CD4-positive, alpha-beta T cell (primary cell): ENCODE data around the gene NHSL2. TPM values are rescaled to one million over a fixed set of nuclear protein-coding genes. Genes with fewer than 3 reads are reported as not detected.

ENCODE experiments used
- ATAC-seq: fragments of 200-7000 bp; cut with Tn5 transposase; one replicate; pipeline ENCODE4 v1.10.0; 2022; ENCODE audit warnings: mild to moderate bottlenecking; ENCODE audit not compliant: poor library complexity
- CTCF ChIA-PET: fragments of 350-600 bp; sonication (Branson Sonifier 250); formaldehyde crosslinking; loops from one replicate; lab custom pipeline; 2021; ENCODE audit warnings: antibody characterized with exemption, inconsistent platforms; lab: Charles Lee
- POLR2A ChIA-PET: fragments of 350-600 bp; sonication (Branson Sonifier 250); formaldehyde crosslinking; loops from one replicate; lab custom pipeline; 2021; ENCODE audit warnings: antibody characterized with exemption, inconsistent platforms; lab: Charles Lee
- DNase-seq, 14 experiments: peaks; one replicate each; pipeline ENCODE4 v3.0.0-alpha.2; 2013 to 2020; ENCODE audit warnings: mixed read lengths in 2 of 14
- H3K27ac ChIP-seq, 2 donors: one replicate each; pipeline versions ENCODE4 v1.5.1 to v1.7.0; 2013; ENCODE audit warnings: low read length in 2 of 2, low read depth in 1 of 2, mild to moderate bottlenecking in 1 of 2
- H3K27me3 ChIP-seq, 2 experiments: 1 replicate in 1 of 2; 2 replicates in 1 of 2; pipeline versions ENCODE4 v1.6.1 to v1.7.0; 2013; ENCODE audit warnings: low read length in 2 of 2, control low read depth in 1 of 2, mild to moderate bottlenecking in 1 of 2, moderate library complexity in 1 of 2; ENCODE audit not compliant: insufficient read depth in 2 of 2, control insufficient read depth in 1 of 2
- H3K36me3 ChIP-seq: one replicate; pipeline ENCODE4 v1.6.1; 2013; ENCODE audit warnings: low read length, control low read depth; ENCODE audit not compliant: insufficient read depth
- H3K4me1 ChIP-seq: one replicate; pipeline ENCODE4 v1.6.1; 2013; ENCODE audit warnings: low read length, control low read depth; ENCODE audit not compliant: insufficient read depth
- H3K4me3 ChIP-seq: one replicate; pipeline ENCODE4 v1.5.1; 2013; ENCODE audit warnings: mild to moderate bottlenecking, low read length, moderate library complexity
- H3K9me3 ChIP-seq, 2 experiments: 1 replicate in 1 of 2; 2 replicates in 1 of 2; pipeline versions ENCODE4 v1.6.1 to v1.7.0; 2013; ENCODE audit warnings: low read length in 2 of 2, mild to moderate bottlenecking in 2 of 2, control low read depth in 1 of 2, moderate library complexity in 1 of 2; ENCODE audit not compliant: control insufficient read depth in 1 of 2, insufficient read depth in 1 of 2
- H3K27ac Mint-ChIP-seq: one replicate; pipeline ENCODE4 v1.8.0; 2020; ENCODE audit warnings: mixed read lengths
- H3K27me3 Mint-ChIP-seq: one replicate; pipeline ENCODE4 v1.8.0; 2021; ENCODE audit warnings: mixed read lengths
- H3K36me3 Mint-ChIP-seq: one replicate; pipeline ENCODE4 v1.8.0; 2021; ENCODE audit warnings: low read depth, mixed read lengths
- H3K4me1 Mint-ChIP-seq: one replicate; pipeline ENCODE4 v1.8.0; 2021; ENCODE audit warnings: low read depth, mixed read lengths
- H3K4me3 Mint-ChIP-seq: one replicate; pipeline ENCODE4 v1.8.0; 2020; ENCODE audit warnings: mild to moderate bottlenecking, mixed read lengths
- H3K9me3 Mint-ChIP-seq: one replicate; pipeline ENCODE4 v1.8.0; 2020; ENCODE audit warnings: mixed read lengths
- CTCF ChIP-seq: fragments of 200-600 bp; IDR thresholded peaks from one replicate; pipeline ENCODE4 v1.8.0; 2022; ENCODE audit warnings: antibody characterized with exemption, mild to moderate bottlenecking
- intact Hi-C, 2 experiments: fragments of 100-400 bp; cut with DNase I in 1 of 2; cut with micrococcal nuclease in 1 of 2; formaldehyde crosslinking; loops; one replicate each; pipeline versions ENCODE4 v1.15.1 to v1.9.0; 2023 to 2025; cut with DNase I, micrococcal nuclease
- total RNA-seq, 174 experiments: library from RNA in 2 of 174; stranded (reverse) in 2 of 174; gene quantifications; one replicate each; pipeline ENCODE4 v1.2.3 and lab custom pipeline; 2021 to 2026

NHSL2 gene
- total RNA-seq, 2 experiments from 2014 or later, result 1.3 to 1.5 TPM

GRCh38 chrX:72031634-72032033, 121.0 kb downstream of the NHSL2 start:
- ChIA-PET CTCF (interaction anchor here (1.7 kb wide), 1 partner anchor 10 kb away, joined by 5 read pairs; no protein-coding TSS in a partner anchor), POLR2A (no interaction called here)
- Mint-ChIP-seq H3K9me3 (peaks cover 2% of the 10 kb centered on the region), H3K27me3 (no peaks in the 10 kb centered on the region), H3K4me3 (no peak overlapping the region), H3K36me3 (no peaks in the 10 kb centered on the region), H3K4me1 (no peaks in the 10 kb centered on the region), H3K27ac (no peak overlapping the region)
- ATAC-seq (no peak), DNase-seq (no peak)
- intact Hi-C loops, result no loop called here
- H3K4me3 ChIP-seq, result no peak overlapping the region
- H3K27ac ChIP-seq, result no peak overlapping the region
- H3K9me3 ChIP-seq, result no peaks in the 10 kb centered on the region
- peaks cover 4% of the 10 kb centered on the region for H3K4me1 ChIP-seq
- TF ChIP-seq CTCF, result no peak
- no peaks in the 10 kb centered on the region for H3K27me3 ChIP-seq
- no peaks in the 10 kb centered on the region for H3K36me3 ChIP-seq

GRCh38 chrX:72037601-72038000, 127.0 kb downstream of the NHSL2 start:
- ChIA-PET CTCF (no interaction called here), POLR2A (no interaction called here)
- H3K27ac Mint-ChIP-seq, result no peak overlapping the region
- H3K36me3 Mint-ChIP-seq, result no peaks in the 10 kb centered on the region
- no peak for TF ChIP-seq CTCF
- peaks cover 2% of the 10 kb centered on the region for H3K9me3 Mint-ChIP-seq
- H3K27me3 Mint-ChIP-seq, result no peaks in the 10 kb centered on the region
- H3K36me3 ChIP-seq, result no peaks in the 10 kb centered on the region
- no peak overlapping the region for H3K27ac ChIP-seq
- H3K4me3 Mint-ChIP-seq, result no peak overlapping the region
- no peaks in the 10 kb centered on the region for H3K9me3 ChIP-seq
- peaks cover 11% of the 10 kb centered on the region for H3K4me1 ChIP-seq
- H3K4me3 ChIP-seq, result no peak overlapping the region
- ATAC-seq, result no peak
- no peaks in the 10 kb centered on the region for H3K27me3 ChIP-seq
- H3K4me1 Mint-ChIP-seq, result no peaks in the 10 kb centered on the region
- intact Hi-C loops, result no loop called here
- no peak for DNase-seq

- no peak for TF ChIP-seq CTCF
- Mint-ChIP-seq H3K9me3 (peaks cover 2% of the 10 kb centered on the region), H3K4me1 (peaks cover 3% of the 10 kb centered on the region), H3K27me3 (no peaks in the 10 kb centered on the region), H3K36me3 (no peaks in the 10 kb centered on the region), H3K4me3 (no peak overlapping the region), H3K27ac (no peak overlapping the region)
- DNase-seq, result no peak
- Histone ChIP-seq H3K9me3 (no peaks in the 10 kb centered on the region), H3K27me3 (no peaks in the 10 kb centered on the region), H3K27ac (no peak overlapping the region), H3K36me3 (no peaks in the 10 kb centered on the region), H3K4me1 (peaks cover 14% of the 10 kb centered on the region), H3K4me3 (no peak overlapping the region)
- intact Hi-C loops, result no loop called here
- ATAC-seq, result no peak
- ChIA-PET POLR2A (no interaction called here), CTCF (no interaction called here)
These were observed 127.4 kb downstream of the NHSL2 start for GRCh38 chrX:72038016-72038415.
